UCSD-AML1 (cell line): ENCODE data around the gene FBXO7.
"Not testable (repeated sequence)": the region's sequence is repeated elsewhere in the genome, so short reads cannot be mapped to it uniquely, and the experiment has no call there.

ENCODE experiments used
- DNase-seq: peaks from one replicate; lab custom pipeline; 2025; ENCODE audit not compliant: unreplicated experiment; lab: John Stamatoyannopoulos, UW

Gene FBXO7

DNA sequence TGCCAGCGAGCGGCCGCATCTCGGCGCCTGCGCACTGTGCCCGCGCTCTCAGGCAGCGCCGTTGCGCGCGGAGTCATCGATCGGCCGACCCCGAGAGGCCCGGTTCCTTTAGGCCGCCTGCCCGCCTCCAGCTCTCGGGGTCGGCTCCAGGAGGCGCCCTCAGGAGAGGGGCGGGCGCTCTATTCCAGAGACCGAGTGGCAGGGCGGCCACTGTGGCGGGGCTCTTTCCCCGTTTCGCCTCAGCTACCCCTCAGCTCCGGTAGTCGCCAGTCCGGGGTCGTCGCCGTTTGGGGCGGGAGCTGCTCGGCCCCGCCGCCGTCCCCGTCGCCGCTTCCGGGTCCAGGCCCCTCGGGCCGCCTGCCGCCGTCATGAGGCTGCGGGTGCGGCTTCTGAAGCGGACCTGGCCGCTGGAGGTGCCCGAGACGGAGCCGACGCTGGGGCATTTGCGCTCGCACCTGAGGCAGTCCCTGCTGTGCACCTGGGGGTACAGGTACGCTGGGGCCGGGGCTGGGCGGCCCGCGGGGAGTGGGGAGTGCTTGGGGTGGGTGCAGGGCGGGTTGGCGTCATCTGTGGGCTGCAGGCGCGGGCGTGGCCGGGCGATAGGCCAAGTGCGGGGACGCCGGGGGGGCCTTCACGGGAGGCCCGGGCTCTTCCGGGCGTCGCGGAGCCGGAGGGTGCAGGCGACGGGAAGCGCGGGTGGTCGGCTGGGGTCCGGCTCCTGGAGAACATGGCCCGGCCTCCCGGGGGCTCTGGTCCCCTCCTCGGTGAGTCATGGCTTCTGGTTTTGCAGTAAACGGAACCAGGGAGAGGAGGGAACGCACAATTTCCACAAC is at the start of gene FBXO7:
Gene FBXO7 (plus strand): TSS at position 177 of the 833 bp plus-strand sequence. CDS start 192 bp downstream, at position 369.
- peak; percentile 93 for DNase-seq

DNA sequence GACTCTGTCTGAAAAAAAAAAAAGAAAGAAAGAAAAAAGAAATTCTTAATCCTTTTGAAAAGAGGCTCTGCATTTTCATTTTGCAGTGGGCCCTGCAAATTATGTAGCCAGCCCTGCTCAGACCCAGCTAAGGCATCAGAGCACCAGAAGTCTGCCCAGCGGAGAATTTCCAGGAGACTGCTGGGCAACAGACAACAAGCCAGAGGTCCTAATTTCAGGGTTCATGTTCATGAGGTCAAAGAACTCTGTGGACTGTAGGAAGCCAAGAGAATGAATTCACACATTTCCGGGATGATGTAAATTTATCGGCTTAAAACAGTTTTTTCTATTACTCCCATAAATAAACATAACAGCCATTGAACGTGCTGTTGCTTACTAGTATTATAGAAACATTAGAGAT is 47.7 kb upstream of the FBXO7 start:
- no peak for DNase-seq

DNA sequence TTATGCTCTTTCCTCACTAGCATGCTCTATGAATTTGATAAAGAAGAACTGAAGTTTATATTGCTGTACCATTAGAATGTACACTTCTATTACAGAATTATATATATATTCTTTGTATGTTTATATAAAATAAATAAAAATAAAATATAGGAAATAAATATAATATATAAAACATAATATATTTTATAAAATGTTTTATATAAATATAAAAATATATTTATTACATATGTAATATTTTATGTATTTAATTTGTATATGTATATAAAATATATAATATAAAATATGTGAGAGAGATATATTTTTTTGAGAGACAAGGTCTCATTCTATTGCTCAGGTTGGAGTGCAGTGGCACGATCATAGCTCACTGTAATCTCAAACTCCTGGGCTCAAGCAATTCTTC is 44.3 kb upstream of the FBXO7 start:
- no peak for DNase-seq

GRCh38 chr22:32444068-32444467 is 30.5 kb upstream of the FBXO7 start:
- DNase-seq = peak; percentile 22

DNA sequence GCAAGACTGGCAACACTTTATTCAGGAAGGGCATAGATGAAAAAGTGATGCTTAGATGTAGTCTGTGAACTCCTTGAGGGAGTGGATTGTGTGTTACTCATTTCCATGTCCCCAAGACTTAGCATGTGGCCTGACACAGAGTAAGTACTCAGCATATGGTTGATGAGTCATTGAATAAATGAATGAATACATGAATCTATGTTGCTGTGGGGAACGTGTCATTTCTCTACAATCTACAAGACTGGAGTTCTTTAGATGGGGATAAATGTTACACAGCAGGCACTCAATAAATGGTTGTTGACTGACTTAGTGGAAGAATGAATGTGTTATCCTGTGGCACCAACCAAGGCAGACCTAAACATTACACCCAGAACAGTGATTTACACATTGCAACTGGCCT is 28.3 kb upstream of the FBXO7 start:
- no peak for DNase-seq

DNA sequence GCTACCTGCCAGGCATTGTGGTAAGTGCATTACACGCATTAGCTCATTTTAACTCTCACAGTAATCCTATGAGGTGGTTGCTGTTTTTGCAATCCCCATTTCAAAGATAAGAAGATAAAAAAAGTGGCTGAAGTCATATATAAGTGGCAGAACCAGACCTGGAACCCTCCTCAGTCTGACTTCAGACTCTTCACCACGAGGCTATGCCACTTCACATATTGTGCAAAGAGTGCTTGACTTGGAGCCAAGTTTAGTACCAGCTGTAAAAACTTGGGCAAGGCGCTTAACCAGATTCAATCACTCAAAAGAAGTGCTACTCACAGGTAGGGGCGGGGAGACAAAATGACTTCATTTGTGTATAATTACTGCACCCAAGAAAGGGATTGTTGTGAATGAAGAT is 25.6 kb upstream of the FBXO7 start:
- DNase-seq = no peak

DNA sequence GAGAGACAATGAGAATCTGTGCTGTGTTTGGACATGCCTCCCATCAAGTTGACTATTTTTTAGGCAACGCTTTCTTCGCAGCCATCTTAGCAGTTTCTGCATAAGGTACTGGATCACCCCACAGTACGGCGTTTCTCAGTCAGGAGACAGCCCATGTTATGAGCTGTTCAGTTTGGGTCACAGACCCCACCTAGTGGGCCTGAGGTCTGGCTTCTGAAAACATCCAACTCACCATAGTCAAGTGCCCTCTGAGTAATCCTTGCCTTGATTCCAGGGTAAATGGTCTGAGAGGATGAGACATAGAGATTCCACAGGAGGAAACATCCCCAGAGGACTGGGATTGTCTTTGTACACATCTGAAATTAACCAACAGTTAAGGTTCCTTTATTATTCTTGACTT is 17.6 kb upstream of the FBXO7 start:
- no peak for DNase-seq

GRCh38 chr22:32462452-32462851 is 12.2 kb upstream of the FBXO7 start:
- DNase-seq = no peak

GRCh38 chr22:32465661-32466060 is 8.9 kb upstream of the FBXO7 start:
- no peak for DNase-seq

- DNase-seq = no peak
Observed at GRCh38 chr22:32466496-32466895, 8.1 kb upstream of the FBXO7 start.

DNA sequence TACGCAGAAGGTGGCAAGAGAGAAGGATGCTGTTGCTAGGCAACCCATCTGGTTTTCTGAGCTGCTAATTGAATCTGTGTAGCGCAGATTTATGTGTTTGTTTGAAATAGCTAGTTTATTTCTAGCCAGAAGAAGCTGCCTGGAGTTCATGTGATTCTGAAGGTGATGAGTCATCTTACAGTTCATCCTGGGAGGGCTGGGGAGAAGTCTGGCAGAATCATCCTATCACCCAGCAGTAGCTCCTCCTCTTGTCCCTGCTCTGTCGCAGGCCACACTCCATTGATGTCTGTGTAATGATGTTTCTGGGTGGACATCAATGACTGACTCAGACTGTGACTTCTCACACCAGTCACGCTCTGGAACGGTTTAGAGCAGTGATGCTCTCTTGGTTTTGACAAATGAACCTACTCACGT is 4.8 kb upstream of the FBXO7 start:
- DNase-seq = no peak

DNA sequence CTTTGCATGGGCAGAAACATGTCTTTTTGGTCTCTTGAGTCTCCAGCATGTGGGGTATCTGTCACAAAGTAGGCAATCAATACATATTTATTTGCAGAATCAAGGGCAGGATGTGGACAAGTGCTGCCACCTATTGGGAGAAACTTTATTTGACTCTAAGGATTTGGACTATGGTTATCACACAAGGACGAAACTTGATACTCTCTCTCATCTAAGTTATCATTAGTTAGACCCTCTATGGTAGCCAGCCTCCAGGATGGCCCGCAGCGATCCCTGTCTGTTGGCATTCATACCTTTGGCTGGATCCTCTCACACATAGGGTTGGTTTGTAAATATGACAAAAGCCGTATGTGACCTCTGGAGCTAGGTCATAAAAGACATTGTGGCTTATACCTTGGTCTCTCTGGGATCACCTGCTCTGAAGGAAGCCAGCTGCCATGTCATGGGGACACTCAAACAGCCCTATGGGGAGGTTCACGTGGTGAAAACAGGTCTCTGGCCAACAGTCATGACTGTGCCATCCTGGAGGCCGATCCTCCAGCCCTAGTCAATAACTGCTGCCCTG is 1.1 kb upstream of the FBXO7 start:
- DNase-seq = peak; percentile 20

DNA sequence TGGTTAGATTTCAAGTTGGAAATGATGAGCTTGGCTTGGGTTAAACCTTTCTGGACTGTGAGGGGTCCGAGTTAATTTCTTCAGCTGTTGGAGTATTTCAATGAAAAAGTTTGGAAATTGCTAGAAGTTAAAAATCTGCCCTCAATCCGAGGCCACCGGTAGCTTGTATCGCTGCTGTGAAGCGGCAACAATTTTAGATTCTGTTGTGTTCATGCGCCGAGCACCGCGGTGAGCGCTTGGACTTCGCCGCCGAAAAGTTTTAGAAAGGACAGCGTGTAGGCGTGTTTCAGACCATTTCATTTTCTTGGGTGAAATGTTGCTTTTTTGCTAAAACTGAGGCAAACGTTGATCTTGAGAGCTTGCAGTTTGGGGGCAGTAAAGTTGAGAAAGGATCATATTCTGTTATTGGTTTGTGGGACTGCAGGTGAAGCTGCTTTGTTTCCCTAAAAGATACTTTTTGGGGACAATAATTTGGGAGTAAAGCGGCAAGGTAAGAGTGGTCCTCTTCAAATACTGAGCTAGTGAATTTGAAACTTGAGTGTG is 928 bp downstream of the FBXO7 start:
- peak; percentile 50 for DNase-seq

- no peak for DNase-seq
Observed at GRCh38 chr22:32476281-32477195, 1.9 kb downstream of the FBXO7 start.

GRCh38 chr22:32477596-32477995 is 3.0 kb downstream of the FBXO7 start:
- no peak for DNase-seq

DNA sequence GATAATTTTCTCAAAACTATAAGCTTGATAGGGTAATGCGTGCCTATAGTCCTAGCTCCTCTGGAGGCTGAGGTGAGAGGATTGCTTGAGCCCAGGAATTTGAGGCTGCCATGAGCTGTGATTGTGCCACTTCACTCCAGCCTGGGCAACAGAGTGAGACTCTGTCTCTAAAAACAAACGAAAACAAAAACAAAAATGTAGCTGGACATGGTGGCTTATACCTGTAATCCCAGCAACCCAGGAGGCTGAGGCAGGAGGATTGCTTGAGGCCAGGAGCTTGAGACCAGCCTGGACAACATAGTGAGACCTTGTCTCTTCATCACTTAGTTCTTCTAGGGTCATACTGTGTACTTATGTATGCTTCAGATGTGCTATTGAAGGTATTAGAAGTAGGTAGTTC is 3.9 kb downstream of the FBXO7 start:
- DNase-seq = not testable (repeated sequence)

DNA sequence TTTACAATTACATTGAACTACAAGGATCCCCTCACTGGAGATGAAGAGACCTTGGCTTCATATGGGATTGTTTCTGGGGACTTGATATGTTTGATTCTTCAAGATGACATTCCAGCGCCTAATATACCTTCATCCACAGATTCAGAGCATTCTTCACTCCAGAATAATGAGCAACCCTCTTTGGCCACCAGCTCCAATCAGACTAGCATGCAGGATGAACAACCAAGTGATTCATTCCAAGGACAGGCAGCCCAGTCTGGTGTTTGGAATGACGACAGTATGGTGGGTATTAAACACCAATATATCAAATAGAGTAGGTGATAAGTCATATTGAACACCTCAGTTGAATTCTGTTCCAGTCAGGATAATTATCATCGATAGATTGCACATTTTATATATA is 4.4 kb downstream of the FBXO7 start:
- no peak for DNase-seq

DNA sequence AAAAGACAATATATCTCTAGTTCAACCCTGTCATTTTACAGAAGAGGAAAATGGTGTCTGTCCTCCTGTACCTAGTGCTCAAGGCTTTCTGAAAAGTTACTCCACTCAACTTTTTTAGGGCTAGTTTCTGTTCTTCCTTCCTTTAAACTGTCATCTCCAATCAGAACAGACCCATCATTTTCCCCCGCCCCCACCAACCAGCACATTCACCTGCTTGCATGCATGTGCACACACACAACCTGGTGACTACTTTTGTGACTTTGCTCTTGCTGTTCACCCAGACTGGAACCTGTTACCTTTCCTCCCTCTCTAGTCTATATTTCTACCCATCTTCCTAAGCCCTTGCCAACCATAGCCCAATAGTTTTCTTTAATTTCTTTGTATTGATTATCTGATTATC is 5.6 kb downstream of the FBXO7 start:
- DNase-seq = no peak

DNA sequence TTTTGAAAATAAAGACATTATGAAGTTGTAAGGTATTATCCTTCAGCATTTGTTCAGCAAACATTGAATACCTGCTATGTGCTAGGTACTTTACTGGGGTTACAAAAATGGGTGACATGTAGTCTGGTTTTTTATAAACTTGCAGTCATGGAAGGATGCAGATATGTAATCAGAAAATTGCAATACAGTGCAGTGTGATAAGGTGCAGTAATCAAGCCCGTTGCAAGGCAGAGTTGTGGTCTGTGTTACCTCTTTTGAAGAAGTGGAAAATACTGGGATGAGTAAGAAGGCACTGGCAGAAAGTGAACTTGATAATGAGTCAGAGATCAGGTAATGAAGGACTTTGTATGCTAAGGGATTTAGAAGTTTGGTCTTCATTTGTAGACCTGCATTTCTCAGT is 8.1 kb downstream of the FBXO7 start:
- no peak for DNase-seq

DNA sequence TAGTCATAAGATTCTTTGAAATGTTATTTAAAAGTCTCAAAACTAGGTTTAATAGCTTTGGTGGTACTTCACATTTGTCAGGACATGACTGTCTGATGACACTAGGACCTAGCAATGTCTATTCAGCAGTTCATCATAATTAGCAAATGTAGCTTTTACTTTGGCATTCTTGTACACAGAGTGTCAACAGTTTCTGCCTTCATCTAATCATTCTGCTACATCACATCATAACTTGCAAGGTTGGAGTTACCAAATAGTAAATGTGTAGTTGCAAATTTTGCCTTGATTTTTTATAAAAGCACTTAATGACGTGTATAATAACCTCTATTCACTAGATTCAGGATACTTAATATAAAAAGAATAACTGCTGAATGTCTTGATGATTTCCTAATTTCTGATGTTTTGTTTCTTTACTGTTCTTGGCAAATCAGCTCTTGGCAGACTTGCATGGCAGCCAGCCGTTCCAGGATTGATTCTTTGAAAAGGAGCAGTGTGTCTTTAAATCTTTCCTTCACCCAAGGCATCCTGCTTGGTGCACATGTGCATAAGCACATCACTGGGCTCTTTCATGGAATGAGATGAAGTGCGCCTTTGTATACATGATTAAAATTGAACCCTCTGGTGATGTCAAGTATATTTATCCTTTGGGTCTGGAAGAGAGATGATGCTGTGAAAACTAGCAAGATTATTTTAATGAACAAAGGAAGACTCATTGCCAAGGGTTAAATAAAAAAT is 12.2 kb downstream of the FBXO7 start:
- DNase-seq = no peak

DNA sequence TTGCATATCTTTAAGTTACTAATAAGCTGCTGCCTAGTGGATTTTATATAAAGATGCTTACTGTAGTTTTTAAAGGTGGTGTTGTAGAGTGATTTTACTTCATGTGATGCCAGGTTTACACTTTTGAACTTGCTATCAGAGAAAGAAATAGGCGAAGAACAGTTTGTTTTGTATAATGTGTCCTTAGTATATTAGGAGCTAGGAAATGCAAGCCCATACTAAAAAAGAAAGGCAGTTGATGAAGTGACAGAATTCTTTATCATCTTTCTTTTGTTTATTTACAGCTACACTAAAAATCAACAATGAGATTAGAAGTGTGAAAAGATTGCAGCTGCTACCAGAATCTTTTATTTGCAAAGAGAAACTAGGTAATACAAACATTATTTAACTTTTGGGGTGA is 12.8 kb downstream of the FBXO7 start:
- no peak for DNase-seq
